Stimulated activated CD4-positive, alpha-beta T cell treated with anti-CD3 and anti-CD28 coated beads, TNF-alpha, amount 100 ng/mL, for 48 hours (primary cell): ENCODE measurements around the gene PROSER1.
"Not testable (repeated sequence)": the region's sequence is repeated elsewhere in the genome, so short reads cannot be mapped to it uniquely, and the experiment has no call there.

ENCODE experiments used
- DNase-seq, 3 donors: peaks; one replicate each; pipeline ENCODE4 v3.0.0-alpha.2; 2020; ENCODE audit warnings: low read depth in 3 of 3

PROSER1 gene

GRCh38 chr13:39025433-39025839 lies 12.5 kb downstream of the PROSER1 start:
- no peak for DNase-seq

DNA sequence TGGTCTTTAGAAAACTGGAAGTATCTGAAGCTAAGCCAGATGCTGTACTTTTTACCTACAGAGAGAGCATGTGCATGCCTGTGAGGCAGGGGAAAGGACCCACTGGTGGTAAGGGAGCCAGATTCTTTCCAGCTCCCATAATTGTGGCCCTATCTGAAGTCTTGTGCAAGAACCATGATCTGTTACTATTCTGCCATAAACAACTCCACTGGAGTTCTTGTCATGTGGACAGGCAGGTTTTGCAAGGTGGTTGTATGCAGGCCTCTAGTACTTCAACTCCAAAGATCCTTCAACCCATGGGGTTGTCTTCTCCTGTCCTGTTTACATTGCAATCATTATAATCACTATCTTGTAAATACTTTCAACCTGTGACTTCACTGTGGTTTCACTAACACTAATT lies 14.1 kb downstream of the PROSER1 start:
- DNase-seq: no peak

DNA sequence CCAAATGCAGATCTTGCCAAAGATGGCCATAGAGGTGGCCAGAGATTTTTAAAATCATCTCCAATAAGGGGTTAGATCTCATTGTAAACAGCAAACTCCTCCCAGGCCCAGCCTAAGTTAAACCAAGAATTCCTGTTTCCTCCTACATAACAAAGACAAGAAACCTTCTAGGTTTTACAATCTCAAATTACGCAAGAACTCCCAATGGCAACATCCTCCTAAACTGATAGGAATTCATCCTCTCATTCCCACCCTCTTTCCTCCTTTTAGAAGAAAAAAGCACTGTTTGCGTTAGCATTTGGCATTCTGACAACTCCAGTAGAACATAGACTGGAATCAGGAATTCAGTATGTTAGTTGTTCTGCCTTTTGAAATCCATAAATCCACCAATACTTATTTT lies 14.6 kb downstream of the PROSER1 start:
- no peak for DNase-seq

DNA sequence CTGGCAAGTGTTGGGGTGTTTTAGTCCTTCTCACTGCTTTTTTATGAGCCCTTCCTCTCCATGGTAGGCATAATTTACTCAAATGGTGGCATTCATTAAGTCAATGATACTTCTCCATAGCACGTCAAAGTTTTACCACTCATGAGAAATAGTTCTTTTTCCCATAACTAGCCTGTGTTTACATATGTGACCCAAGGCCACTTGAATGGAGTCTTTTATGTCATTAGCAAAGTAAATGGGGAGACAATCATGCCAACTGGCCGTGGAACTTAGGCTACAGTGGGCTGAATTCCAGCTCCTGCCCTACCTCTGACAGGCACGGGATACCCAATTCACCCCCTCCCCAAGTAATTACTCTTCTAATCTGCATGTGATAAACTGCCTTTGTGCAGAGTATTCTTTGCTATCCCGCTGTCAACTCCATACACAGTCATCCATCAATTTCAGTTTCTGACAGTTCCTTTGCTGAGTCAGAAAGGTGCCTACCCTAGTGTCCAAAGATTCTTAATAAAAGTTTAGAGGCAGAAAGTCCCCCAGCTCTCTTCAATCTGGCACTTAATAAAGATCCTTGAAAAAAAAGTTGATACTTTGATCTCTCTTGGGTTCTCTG lies 16.9 kb downstream of the PROSER1 start:
- DNase-seq: no peak

DNA sequence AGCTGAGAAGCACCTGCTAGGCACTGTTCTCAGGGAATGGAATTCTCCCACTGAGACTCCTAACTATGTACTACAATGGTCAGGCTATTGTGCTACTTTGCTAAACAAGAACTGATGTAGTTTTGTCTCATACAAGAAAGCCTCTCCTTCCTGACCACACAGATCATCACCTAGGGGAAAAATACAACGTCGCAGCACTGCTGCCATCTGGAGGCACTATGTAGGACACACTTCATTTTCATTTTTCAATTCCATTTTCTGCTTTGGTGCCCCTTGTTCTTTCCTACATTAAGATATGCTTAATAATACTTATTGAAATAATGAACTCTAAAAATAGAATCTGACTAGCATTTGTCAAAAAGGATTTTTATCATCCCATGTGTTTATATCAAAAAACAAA lies 21.1 kb downstream of the PROSER1 start:
- DNase-seq: no peak

- no peak for DNase-seq
Observed at GRCh38 chr13:39016087-39016486, 21.8 kb downstream of the PROSER1 start.

GRCh38 chr13:39013462-39013861 lies 24.4 kb downstream of the PROSER1 start:
- no peak for DNase-seq

DNA sequence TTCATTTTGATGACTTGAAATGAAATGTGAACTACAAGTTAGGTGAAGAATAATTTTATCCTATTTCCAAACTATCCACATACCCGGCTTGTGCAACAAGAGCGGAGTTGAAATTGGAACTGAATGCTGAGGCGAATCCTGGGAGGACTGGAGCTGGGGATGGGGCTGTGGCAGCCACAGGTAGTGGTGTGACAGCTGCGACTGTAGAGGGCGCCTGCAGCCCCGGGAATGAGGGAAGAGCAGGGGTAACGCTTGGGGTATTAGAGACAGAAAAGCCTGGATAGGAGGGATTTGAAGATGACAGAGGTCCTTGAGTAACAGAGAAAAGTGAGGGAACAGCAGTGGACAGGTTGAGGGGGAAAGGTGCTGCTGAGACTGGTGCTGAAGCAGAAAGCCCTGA lies 25.3 kb downstream of the PROSER1 start:
- DNase-seq: no peak

- not testable (repeated sequence) for DNase-seq
Observed at GRCh38 chr13:39006371-39007111, 31.3 kb downstream of the PROSER1 start.

- no peak for DNase-seq
Observed at GRCh38 chr13:38998739-38999138, 39.1 kb downstream of the PROSER1 start.

- no peak for DNase-seq
Observed at GRCh38 chr13:38993381-38993780, 44.5 kb downstream of the PROSER1 start.

DNA sequence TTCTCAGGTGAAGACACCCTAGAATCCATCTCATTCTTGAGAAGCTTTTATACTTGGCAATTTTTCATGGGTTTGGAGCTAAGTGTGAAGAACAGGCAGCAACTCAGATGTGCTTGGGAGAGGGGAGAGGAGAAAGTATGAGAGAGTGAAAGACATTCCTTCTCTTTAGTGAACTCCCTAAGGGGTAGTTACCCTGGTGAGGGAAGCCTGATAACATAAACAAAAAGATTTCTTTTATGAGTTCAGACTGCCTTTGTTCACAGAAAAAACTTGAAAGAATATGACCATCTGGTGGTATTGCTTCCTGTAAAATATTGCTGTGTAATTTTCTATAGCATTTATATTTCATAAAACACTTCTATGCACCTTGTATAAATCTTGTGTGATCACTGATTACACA lies 47.2 kb downstream of the PROSER1 start, which contains the start of gene STOML3:
STOML3 (minus strand) TSS at position 139 of the 400 bp plus-strand sequence; CDS start at position 29, 110 bp downstream.
- DNase-seq: no peak

- DNase-seq: no peak
Observed at GRCh38 chr13:38981096-38981495, 56.8 kb downstream of the PROSER1 start.

DNA sequence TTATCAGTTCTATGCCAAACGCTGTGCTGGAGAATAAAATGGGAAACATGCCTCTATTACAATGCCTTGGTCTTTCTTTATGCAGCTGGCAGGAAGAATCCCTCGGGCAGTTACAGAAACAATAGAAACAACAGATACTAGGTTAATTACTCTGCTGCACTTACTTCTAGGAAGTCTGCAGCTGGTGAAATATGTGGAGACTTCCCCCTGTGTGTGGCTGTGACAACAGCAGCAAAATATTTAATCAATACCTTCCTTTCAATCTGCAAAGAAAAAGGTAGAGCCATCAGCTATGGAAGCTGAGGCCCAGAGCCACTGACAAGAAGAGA lies 57.2 kb downstream of the PROSER1 start:
- no peak for DNase-seq

GRCh38 chr13:38979891-38980749 lies 57.8 kb downstream of the PROSER1 start:
- DNase-seq: no peak

GRCh38 chr13:38970380-38971051 lies 67.4 kb downstream of the PROSER1 start:
- no peak for DNase-seq

DNA sequence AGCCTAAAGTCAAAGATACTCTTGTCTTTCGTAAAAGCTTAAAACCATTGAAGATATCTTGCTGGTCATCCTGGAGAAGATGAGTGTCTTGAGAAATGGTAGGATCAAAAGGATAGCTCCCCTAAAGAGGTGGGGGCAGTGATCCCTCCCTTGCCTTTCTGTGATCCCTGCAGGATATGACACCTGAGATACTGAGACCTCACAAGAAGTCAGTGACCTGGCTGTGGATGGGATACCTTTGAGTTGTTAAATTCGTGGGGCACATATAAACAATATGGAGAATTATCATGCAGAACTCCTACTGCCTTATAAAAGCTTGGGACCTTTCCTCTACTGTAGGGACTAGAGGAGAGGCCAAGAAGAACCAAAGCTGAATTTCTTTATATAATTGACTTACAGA lies 68.7 kb downstream of the PROSER1 start:
- DNase-seq: no peak

DNA sequence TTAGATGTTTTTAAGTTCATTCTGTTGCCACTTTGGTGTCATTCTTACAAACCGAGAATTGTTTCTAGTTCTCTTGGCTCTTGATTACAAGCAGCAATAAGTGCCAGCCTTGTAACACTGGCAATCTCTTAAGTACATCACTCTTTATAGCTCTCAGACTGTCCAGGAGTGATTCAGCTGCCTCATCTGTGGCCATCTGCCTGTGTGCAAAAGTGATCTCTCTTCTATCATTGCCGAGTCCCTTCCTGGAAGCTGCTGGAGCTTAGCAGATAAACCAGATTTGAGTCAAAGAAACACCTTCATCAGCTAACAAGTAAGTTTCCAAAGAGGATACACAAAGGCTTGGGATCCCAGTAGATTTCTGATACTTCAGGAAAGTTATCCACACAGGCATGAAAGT lies 70.4 kb downstream of the PROSER1 start:
- DNase-seq: no peak

DNA sequence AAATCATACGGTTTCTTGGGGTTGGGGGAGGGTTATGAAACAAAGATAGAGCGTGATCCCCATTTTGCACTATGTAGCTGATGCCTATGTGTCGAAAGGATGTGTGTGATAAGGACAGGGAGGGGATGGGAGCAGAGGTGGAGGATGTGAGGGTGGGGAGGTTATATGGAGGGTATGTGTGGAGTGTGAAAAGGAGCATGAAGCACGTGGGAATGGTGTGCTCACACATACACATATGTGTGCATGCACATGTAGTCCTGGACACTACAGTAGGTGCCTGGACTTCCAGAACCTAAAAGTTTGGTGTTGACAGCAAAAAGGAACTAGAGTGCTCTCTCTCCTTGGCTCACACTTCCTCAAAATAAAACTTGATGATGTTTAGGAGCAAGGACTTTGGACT lies 72.6 kb downstream of the PROSER1 start:
- no peak for DNase-seq

DNA sequence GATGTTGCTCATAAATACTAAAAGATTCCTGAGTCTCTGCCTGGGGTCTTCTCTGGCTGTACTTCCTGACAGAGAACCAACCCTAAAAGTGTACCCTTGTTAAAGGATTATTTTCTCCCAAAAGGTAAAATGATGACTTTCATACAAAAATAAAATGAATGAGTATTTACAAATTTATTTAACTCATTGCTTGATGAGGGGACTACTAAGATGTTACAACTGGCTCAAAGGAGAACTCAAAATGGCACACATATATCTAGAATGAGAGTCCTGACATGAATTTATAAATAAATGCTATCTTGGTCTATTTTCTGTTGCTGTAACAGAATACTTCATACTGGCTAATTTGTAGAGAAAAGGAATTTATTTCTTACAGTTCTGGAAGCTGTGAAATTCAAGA lies 77.7 kb downstream of the PROSER1 start:
- no peak for DNase-seq
